ENCODE data around the gene RHBDD3. TPM values are rescaled to one million over a fixed set of nuclear protein-coding genes. Genes with fewer than 3 reads are reported as not detected.

Gene RHBDD3
- polyA plus RNA-seq, 4 donors, result 22.2 to 45.4 (median 36.0) TPM

- peak in 2 of 4 donors; percentile 64 to 75 for DNase-seq (ENCODE audit: low read depth in 4 of 4, low spot score in 2 of 4)
These were observed 39.2 kb upstream of the RHBDD3 start for GRCh38 chr22:29306835-29307595.

GRCh38 chr22:29306175-29306834 is 38.5 kb upstream of the RHBDD3 start, which contains the start of gene GAS2L1:
TSS of gene GAS2L1 (plus strand) at chr22:29306650. CDS start at chr22:29308106, 1,456 bp downstream.
- DNase-seq (ENCODE audit: low read depth in 4 of 4, low spot score in 2 of 4), result peak in 3 of 4 donors; percentile 56 to 68 (median 61)

- no peak for DNase-seq (ENCODE audit: low read depth in 4 of 4, low spot score in 2 of 4)
These were observed 38.0 kb upstream of the RHBDD3 start for GRCh38 chr22:29305836-29306174.

GRCh38 chr22:29302681-29303465 is 35.1 kb upstream of the RHBDD3 start:
- no peak for DNase-seq (ENCODE audit: low read depth in 4 of 4, low spot score in 2 of 4)

GRCh38 chr22:29302402-29302680 is 34.6 kb upstream of the RHBDD3 start:
- no peak for DNase-seq (ENCODE audit: low read depth in 4 of 4, low spot score in 2 of 4)

GRCh38 chr22:29301716-29302401 is 34.1 kb upstream of the RHBDD3 start:
- DNase-seq (ENCODE audit: low read depth in 4 of 4, low spot score in 2 of 4), result no peak

GRCh38 chr22:29300807-29301601 is 33.2 kb upstream of the RHBDD3 start:
- no peak for DNase-seq (ENCODE audit: low read depth in 4 of 4, low spot score in 2 of 4)

GRCh38 chr22:29300467-29300806 is 32.7 kb upstream of the RHBDD3 start:
- DNase-seq (ENCODE audit: low read depth in 4 of 4, low spot score in 2 of 4), result no peak

- DNase-seq (ENCODE audit: low read depth in 4 of 4, low spot score in 2 of 4), result no peak
These were observed 31.5 kb upstream of the RHBDD3 start for GRCh38 chr22:29299136-29299900.

- no peak for DNase-seq (ENCODE audit: low read depth in 4 of 4, low spot score in 2 of 4)
These were observed 30.9 kb upstream of the RHBDD3 start for GRCh38 chr22:29298641-29299040.

GRCh38 chr22:29292379-29292778 is 24.6 kb upstream of the RHBDD3 start:
- no peak for DNase-seq (ENCODE audit: low read depth in 4 of 4, low spot score in 2 of 4)

- DNase-seq (ENCODE audit: low read depth in 4 of 4, low spot score in 2 of 4), result no peak
These were observed 23.4 kb upstream of the RHBDD3 start for GRCh38 chr22:29291215-29291614.

GRCh38 chr22:29290061-29290460 is 22.3 kb upstream of the RHBDD3 start:
- no peak for DNase-seq (ENCODE audit: low read depth in 4 of 4, low spot score in 2 of 4)

GRCh38 chr22:29288837-29289236 is 21.1 kb upstream of the RHBDD3 start:
- DNase-seq (ENCODE audit: low read depth in 4 of 4, low spot score in 2 of 4), result no peak

GRCh38 chr22:29284196-29284595 is 16.4 kb upstream of the RHBDD3 start:
- no peak for DNase-seq (ENCODE audit: low read depth in 4 of 4, low spot score in 2 of 4)

GRCh38 chr22:29277927-29278326 is 10.1 kb upstream of the RHBDD3 start:
- DNase-seq (ENCODE audit: low read depth in 4 of 4, low spot score in 2 of 4), result no peak

GRCh38 chr22:29275819-29276565 is 8.2 kb upstream of the RHBDD3 start:
- no peak for DNase-seq (ENCODE audit: low read depth in 4 of 4, low spot score in 2 of 4)

GRCh38 chr22:29275167-29275566 is 7.4 kb upstream of the RHBDD3 start:
- no peak for DNase-seq (ENCODE audit: low read depth in 4 of 4, low spot score in 2 of 4)

GRCh38 chr22:29272624-29273023 is 4.8 kb upstream of the RHBDD3 start:
- no peak for DNase-seq (ENCODE audit: low read depth in 4 of 4, low spot score in 2 of 4)
